Adipose tissue (tissue), 3 donors: ENCODE measurements around the gene SPOPL. TPM values are rescaled to one million over a fixed set of nuclear protein-coding genes. Genes with fewer than 3 reads are reported as not detected.
"Not testable (repeated sequence)": the region's sequence is repeated elsewhere in the genome, so short reads cannot be mapped to it uniquely, and the experiment has no call there.

Experiments used
- H3K27ac ChIP-seq: one replicate; pipeline ENCODE4 v1.5.1; 2013; ENCODE audit warnings: low read depth, low read length
- WGBS, 3 donors: extraction: QIAGEN DNeasy Blood & Tissue Kit; methylation state at CpG; one replicate each; pipeline ENCODE4 v1.1.7; 2013; 5-methylcytosine and 5-hydroxymethylcytosine counted together
- polyA plus RNA-seq, 3 donors: library from polyadenylated mRNA; stranded (reverse); fragments of 200-250 nt; gene quantifications; one replicate each; pipeline ENCODE4 v1.2.3, GENCODE V29; 2013
- donor health status: healthy with polysubstance abuse.
- donor health status: Bipolar disorder and iron deficiency.
- donor health status: healthy.

SPOPL gene
- polyA plus RNA-seq, 3 donors, result 4.0 to 8.9 (median 5.7) TPM

- no peak overlapping the region for H3K27ac ChIP-seq
- 64 to 76% (median 74%) methylated on average over 3 of the region's 3 CpGs for WGBS, 3 donors
These were observed 13.5 kb downstream of the SPOPL start for GRCh38 chr2:138515092-138515491.

- 35 to 87% (median 50%) methylated on average over 3 of the region's 3 CpGs for WGBS, 3 donors
- H3K27ac ChIP-seq, result no peak overlapping the region
These were observed 14.6 kb downstream of the SPOPL start for GRCh38 chr2:138516030-138516704.

- no peak overlapping the region for H3K27ac ChIP-seq
- WGBS, 3 donors, result 96 to 98% (median 98%) methylated on average over 1 of the region's 1 CpG
These were observed 17.3 kb downstream of the SPOPL start for GRCh38 chr2:138518860-138519259.

GRCh38 chr2:138521821-138522220 is 20.3 kb downstream of the SPOPL start:
- H3K27ac ChIP-seq, result no peak overlapping the region
- 86 to 93% (median 92%) methylated on average over 5 of the region's 5 CpGs for WGBS, 3 donors

GRCh38 chr2:138522556-138522955 is 21.0 kb downstream of the SPOPL start:
- H3K27ac ChIP-seq, result no peak overlapping the region
- WGBS, 3 donors, result 64 to 88% (median 84%) methylated on average over 3 of the region's 3 CpGs

- H3K27ac ChIP-seq, result not testable (repeated sequence)
- WGBS, 3 donors, result 76 to 90% (median 82%) methylated on average over 7 of the region's 7 CpGs
These were observed 21.6 kb downstream of the SPOPL start for GRCh38 chr2:138523018-138523672.

- H3K27ac ChIP-seq, result not testable (repeated sequence)
- WGBS, 3 donors, result 39 to 84% (median 69%) methylated on average over 3 of the region's 3 CpGs
These were observed 22.1 kb downstream of the SPOPL start for GRCh38 chr2:138523673-138524042.

GRCh38 chr2:138524353-138524752 is 22.8 kb downstream of the SPOPL start:
- not testable (repeated sequence) for H3K27ac ChIP-seq
- WGBS, 3 donors, result 97 to 100% (median 97%) methylated on average over 1 of the region's 1 CpG

GRCh38 chr2:138531913-138532312 is 30.3 kb downstream of the SPOPL start:
- H3K27ac ChIP-seq, result no peak overlapping the region
- 36 to 45% (median 39%) methylated on average over 3 of the region's 3 CpGs for WGBS, 3 donors

GRCh38 chr2:138534791-138535190 is 33.2 kb downstream of the SPOPL start:
- no peak overlapping the region for H3K27ac ChIP-seq

- no peak overlapping the region for H3K27ac ChIP-seq
- WGBS, 3 donors, result 63 to 84% (median 66%) methylated on average over 2 of the region's 2 CpGs
These were observed 34.7 kb downstream of the SPOPL start for GRCh38 chr2:138536302-138536701.

GRCh38 chr2:138536740-138537139 is 35.2 kb downstream of the SPOPL start:
- WGBS, 3 donors, result 93 to 100% (median 97%) methylated on average over 2 of the region's 2 CpGs
- H3K27ac ChIP-seq, result no peak overlapping the region

GRCh38 chr2:138537170-138537915 is 35.8 kb downstream of the SPOPL start:
- WGBS, 3 donors, result 83 to 90% (median 85%) methylated on average over 12 of the region's 12 CpGs

GRCh38 chr2:138544206-138544605 is 42.6 kb downstream of the SPOPL start:
- not testable (repeated sequence) for H3K27ac ChIP-seq
- 97 to 98% (median 97%) methylated on average over 12 of the region's 12 CpGs for WGBS, 3 donors

More at GRCh38 chr2:138537170-138537915, 35.8 kb downstream of the SPOPL start:
- H3K27ac ChIP-seq, result no peak overlapping the region

- H3K27ac ChIP-seq, result no peak overlapping the region
These were observed 47.2 kb downstream of the SPOPL start for GRCh38 chr2:138548796-138549195.

GRCh38 chr2:138550172-138550571 is 48.6 kb downstream of the SPOPL start:
- H3K27ac ChIP-seq, result no peak overlapping the region
- 90 to 94% (median 91%) methylated on average over 4 of the region's 4 CpGs for WGBS, 3 donors

GRCh38 chr2:138550670-138551287 is 49.2 kb downstream of the SPOPL start:
- WGBS, 3 donors, result 81 to 93% (median 85%) methylated on average over 3 of the region's 3 CpGs
- H3K27ac ChIP-seq, result no peak overlapping the region

GRCh38 chr2:138554123-138554522 is 52.6 kb downstream of the SPOPL start:
- whole genome bisulfite sequencing, 3 donors, result 95 to 98% (median 96%) methylated on average over 3 of the region's 3 CpGs
- H3K27ac ChIP-seq, result no peak overlapping the region

GRCh38 chr2:138559641-138560040 is 58.1 kb downstream of the SPOPL start:
- 56 to 79% (median 56%) methylated on average over 1 of the region's 1 CpG for WGBS, 3 donors
- no peak overlapping the region for H3K27ac ChIP-seq
